ENCODE data around the gene RHCE.
"Not testable (repeated sequence)": the region's sequence is repeated elsewhere in the genome, so short reads cannot be mapped to it uniquely, and the experiment has no call there.

Gene RHCE

DNA sequence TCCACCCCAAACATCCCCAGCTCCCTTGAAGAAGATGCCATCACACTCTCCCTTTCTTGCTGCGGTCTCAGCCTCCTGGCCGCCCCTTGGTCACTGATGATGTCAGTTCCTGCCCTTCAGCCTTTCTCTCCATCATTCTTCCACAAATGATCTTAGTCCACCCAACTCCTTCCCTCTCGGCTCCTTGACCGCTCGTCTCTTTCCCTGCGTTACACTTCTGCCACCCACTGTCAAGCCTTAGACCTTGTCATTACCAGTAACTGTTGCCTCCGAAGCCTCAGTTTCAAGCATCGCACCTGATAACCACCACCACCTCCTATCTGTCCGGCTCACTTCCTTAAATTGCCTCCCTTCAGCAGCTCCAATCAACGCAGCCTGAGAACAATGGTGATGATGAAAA lies 23.1 kb downstream of the RHCE start:
- DNase-seq, result not testable (repeated sequence)

DNA sequence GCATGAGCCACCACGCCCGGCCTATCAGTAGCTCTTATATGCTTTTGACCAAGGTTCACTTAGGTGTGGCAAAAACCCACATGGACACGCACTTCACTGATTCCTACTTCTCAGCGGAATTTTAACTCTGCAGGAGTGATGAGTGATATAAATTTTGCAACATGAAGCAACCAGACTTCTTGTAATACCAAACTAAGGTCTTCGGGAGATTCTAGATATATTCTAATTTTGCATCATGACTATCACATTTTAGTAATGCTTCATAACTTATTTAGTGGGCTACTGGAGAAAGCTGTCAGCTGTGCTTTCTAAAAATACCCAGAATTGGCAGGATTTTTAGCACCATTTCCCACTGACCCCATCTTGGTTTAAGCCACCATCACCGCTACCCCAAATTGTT lies 27.8 kb downstream of the RHCE start:
- DNase-seq, result no peak

DNA sequence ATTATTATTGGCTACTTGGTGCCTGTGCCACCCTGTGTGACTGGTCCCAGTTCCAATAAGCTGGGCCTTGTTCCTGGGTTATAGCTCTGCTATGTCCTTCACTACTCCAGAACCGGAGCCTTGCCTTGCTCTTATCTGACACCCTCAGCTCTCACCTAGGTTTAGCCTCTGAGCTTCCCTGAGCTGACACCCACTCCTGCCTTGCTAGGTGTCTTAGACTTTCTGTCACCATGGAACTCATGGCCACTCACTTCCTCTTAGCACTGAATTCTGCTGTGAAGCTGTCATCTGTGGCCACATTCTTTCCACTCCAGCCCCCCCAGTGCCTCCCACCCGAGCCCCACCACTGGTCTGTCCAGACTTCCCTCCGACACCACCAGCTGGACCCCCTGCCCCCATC lies 30.9 kb downstream of the RHCE start:
- not testable (repeated sequence) for DNase-seq

DNA sequence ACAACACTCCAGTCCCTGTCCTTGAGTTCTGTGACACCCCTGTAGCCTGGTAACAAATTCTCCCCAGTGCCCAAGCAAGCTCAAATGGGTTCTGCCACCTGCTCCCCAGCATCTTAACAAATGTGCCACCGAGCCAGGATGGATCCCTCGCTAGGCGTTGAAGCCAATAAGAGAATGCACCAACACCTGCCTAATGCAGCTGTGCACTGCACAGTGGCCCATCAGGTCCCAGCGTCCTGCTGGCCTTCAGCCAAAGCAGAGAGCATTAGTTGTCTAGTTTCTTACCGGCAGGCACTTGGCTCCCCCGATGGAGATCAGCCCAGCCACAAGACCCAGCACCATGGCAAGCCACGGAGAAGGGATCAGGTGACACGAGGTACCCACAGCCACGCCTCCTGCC lies 31.9 kb downstream of the RHCE start:
- DNase-seq, result not testable (repeated sequence)

DNA sequence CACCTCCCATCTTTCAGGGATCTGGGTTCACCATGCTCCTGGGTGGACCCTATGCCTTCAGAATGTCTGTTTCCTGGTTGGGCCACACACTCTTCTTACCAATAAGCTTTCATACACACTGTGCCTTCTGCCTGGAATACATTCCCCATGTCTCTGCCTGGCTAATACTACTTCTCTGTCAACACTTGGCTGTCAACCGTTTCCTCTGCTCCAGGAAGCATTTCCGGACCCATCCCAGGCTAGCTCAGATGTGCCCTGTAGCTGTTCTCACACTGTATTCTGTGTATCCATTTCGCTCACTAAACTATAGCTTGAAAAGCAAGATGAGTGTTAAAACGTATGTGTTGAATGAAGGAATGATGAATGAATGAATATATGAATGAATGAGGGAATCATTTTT lies 33.5 kb downstream of the RHCE start:
- not testable (repeated sequence) for DNase-seq

DNA sequence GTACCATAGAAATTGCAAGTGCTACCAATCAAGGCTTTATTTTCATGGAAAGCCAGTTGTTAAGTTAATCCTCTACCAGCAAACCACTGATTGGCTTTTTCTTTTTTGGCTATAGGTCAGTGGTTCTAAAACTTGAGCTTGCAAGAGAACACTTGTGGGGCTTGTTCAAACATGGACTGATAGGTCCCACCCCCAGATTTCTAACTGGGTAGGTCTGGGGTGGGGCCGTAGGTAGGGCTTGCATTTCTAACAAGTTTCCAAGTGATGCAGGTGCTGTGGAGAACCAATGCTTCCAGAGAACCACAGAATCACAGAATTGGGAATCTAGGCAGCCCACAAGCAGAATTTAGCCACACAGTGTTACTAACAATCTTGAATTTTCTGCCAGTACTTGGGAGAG lies 36.8 kb downstream of the RHCE start:
- DNase-seq, result not testable (repeated sequence)

DNA sequence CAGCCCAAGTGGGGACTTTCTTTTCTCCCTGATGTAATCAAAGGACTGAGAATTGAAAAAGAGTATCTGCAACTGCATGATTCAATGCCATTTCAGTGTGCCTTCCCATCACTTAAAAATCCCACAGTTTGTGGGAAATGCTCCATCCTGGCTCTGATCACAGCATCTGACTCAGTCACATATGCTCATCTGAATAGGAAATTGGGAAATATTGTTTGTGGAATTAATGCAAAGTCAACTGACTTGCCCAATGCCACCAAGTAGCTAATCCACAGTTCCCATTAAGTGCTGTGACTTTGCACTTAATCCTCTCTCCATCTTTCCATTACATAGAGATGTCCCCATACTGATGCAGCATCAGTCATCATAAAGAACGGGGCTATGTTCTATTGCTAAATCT lies 37.5 kb downstream of the RHCE start:
- DNase-seq, result not testable (repeated sequence)

DNA sequence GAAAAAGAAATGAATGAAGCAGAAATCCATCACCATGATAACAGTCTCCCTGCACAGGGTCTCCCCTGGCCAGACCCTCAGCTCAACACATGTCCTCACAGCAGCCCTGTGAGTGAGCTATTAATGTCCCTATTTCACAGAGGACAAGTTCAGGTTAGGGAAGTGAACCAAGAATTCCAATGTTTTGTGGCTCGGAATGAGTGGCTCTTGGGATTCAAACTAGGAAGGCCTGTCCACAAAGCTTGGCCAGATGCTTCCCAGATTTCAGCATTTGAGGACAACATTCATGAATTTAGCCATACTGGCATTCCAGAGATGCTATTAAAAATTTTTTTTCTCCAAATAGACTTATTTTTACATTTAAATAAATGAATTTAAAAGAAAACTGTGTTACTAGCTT lies 38.1 kb downstream of the RHCE start:
- not testable (repeated sequence) for DNase-seq

DNA sequence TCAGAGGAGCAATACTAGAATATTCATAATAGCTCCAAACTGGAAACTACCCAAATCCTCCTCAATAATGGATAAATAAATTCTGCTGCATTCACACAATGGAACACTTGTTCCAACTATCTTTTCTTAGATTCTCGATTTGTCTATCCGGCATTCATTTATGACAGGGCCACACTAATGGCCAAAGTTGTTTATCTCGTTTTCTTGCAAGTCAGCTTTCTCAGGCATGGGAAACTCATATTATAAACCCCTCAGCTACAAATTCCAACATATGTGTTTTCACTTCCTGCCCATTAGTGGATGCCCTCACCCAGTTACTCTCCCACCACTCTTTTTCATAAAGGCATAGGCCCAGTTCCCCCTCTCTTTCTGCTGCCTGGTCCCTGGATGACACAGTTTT lies 42.3 kb downstream of the RHCE start:
- not testable (repeated sequence) for DNase-seq

DNA sequence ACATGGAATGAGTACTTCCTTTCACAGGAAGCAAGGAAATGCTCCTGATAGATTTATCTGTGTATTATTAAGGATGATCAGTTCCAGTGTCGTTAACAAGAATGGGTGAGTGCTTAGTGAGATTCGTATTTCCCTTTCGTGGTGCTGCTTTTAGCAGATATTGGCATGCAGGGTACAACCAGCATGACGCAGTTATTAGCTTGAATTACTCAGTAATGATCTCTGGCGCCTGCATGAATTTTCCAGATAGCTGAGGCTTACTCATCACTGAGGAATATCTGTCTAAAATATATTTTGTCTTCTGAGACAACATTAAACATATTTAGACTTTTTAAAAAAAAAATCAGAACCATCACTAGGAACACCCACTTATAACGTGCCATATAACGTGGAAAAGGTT lies 48.9 kb downstream of the RHCE start:
- not testable (repeated sequence) for DNase-seq

DNA sequence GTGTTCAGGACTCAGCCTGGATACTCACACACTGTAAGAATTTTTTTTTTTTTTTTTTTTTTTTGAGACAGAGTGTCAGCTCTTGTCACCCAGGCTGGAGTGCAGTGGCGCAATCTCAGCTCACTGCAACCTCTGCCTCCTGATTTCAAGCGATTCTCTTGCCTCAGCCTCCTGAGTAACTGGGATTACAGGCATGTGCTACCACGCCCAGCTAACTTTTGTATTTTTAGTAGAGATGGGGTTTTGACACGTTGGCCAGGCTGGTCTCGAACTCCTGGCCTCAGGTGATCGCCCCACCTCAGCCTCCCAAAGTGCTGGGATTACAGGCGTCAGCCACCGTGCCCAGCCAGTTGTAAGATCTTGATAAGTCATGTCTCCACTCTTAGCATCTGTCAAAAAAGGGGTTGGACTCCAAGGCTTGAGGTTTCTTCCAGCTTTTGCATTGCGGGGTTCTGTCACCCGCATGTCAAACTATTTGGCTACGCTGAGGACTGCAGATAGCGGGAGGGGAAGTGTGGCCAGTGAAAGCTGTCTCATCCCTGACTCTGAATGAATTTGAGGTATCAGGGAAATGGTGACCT lies 50.8 kb downstream of the RHCE start:
- not testable (repeated sequence) for DNase-seq

DNA sequence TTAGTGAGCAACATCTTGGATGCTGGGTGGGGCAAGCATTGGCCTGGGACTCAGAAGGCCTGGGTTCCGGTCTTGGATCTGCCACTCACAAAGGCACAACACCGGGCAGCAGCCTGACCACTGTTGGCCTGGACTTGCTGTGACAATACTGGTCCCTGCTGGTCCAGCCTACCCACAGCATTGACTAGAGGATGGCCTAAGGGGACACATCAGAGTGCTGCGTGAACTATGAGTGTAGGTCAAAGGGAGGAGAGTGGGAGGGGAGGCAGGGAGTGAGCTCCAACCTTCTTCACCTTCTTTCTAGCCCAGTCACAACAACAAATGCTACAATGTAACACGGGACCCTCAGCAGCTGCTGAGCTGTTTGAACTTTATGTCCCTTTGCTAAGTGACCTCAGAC lies 51.4 kb downstream of the RHCE start:
- DNase-seq, result no peak

DNA sequence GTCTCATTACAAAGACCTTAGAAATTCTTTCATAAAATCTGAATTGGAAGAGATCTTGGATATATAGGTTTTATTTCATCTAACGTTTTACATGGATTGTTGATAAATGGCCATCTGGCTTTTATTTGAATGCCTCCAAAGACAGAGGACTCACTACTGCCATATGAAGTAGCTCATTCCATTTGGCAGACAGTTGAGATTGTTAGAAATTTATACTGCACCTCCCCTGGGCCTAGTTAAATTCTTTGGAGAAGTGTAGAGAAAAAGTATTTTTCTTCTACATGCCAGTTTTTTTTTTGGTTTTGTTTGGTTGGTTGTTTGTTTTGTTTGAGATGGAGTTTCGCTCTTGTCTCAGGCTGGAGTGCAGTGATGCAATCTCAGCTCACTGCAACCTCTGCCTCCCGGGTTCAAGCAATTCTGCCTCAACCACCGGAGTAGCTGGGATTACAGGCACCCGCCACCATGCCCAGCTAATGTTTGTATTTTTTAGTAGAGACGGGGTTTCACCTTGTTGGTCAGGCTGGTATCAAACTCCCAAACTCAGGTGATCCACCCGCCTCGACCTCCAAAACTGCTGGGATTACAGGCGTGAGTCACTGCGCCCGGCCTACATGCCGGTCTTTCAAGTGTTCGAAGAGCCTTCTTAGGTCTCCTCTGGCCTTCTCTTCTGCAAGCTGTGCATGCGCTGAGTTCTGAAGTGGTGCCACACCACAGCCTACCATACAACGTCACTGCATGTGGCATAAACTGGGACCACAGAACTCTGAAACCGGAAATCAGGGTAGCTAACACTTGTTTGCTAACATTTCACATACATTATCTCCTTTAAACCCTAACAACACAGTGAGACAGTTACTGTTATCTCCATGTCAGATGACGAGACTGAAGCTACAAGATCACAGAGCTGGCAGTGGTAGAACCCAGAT lies 57.7 kb downstream of the RHCE start:
- not testable (repeated sequence) for DNase-seq

DNA sequence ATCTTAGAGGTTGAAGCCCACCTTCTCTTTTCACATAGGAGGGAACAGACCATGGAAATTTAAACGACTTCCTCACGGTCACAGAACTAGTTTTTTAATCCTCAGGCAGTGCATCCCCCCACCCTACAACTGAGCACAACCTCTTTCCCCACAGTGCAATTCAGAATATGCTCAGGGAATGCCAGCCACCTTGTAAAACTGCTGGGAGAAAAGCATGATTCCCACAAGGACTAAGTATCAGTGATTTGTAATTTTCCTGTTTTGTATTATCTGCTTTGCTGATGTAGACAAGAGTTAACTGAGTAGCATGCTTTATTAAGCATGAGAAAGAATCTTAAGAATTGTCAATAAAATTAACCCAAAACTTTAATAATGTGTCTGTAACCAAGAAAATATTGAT lies 58.7 kb downstream of the RHCE start:
- no peak for DNase-seq

DNA sequence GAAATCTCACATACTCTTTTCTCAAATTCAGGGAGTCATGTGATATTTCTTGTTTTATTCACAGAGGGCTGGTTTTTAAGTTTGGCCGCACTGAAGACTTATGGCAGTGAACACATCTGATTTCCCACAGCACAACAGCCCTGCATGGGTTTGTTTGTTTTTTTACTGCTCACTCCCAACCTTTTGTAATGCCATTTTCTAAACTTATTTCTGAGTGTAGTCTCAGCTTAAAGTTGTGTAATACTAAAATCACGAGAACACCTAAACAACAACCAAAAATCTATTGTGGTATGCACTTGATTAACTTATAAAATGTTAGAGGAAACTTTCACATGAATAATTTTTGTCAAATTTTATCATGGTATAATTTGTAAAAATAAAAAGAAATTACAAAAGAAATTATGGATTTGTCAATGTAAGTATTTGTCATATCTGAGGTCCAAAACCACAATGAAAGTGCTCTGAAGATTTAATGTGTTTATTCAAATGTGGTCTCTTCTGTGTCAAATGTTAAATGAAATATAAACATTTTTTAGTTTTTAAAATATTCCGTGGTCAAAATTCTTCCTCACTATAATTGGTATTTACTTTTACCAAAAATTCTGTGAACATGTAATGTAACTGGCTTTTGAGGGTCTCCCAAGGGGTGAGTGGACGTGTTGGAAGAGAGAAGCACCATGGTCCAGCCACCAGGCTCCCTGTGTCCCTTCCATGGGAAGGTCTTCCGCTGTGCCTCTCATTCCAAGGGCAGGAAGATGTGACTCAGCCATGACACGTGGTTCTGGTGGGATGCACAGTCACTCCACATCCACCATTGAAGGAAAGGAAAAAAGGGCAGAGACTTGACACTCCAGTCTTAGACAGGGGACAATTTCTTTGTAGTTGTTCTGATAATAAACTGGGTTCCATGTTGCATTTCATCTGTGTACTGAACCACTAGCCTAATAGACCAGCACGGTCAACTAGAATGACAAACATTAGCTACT lies 59.7 kb downstream of the RHCE start:
- DNase-seq, result no peak

DNA sequence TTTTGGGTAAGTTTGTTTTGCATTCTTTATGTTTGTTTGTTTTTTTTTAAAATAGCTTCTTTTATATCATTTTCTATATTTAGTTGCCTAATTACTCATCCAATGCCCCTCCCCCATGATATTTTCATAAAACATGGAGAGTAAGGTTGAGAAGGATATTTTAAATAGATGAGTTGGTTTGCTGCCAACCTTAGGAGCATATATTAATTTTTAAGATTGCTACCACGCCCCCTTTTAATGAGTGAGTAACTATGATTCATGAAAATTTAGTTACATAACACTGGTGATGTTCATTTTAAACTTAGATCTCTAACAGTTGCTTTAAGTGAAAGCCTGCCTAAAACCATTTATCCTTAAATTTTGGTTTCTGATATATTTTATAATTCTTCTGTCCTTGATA lies 63.8 kb downstream of the RHCE start:
- DNase-seq, result no peak

DNA sequence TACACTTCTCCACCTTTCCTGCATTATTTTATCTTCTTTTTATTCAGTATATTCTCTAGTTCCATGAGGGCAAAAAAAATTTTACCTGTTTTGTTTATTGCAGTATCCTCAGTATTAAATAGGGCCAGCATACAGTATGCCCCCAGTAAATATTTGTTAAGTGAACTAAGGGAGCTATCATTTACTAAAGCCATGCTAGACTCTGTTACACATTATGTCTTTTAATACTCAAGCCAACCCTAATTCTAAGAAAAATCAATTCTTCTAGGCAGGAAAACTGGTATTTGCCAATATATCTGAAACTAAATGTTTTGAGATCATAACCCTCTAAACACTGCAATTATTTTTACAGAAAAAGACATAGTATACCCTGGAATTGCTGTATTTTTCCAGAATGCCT lies 64.2 kb downstream of the RHCE start:
- no peak for DNase-seq

DNA sequence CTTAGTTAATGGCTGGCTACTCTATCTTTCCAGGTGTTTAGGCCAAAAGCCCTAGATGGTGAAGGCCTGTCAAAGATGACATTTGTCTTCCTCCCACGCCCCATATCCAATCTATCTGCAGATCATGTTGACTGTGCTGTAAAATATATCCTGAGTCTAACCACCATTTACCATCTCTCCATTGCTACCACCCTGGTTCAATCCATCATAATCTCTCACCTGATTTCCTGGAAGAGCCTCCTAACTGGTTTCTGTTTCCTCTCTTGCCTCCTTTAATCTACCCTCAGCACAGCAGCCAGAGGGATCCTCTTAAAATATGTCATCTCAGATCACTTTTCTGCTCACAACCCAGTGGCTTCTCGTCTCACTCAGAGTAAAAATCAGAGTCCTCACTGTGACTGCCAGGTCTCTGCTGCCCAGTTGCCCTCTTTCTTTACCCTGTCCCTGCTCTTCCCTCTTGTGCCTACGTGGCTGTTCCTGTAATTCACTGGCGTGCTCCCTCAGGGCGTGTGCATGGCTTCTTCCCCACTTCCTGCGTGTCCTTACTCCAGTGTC lies 64.7 kb downstream of the RHCE start:
- DNase-seq, result no peak

DNA sequence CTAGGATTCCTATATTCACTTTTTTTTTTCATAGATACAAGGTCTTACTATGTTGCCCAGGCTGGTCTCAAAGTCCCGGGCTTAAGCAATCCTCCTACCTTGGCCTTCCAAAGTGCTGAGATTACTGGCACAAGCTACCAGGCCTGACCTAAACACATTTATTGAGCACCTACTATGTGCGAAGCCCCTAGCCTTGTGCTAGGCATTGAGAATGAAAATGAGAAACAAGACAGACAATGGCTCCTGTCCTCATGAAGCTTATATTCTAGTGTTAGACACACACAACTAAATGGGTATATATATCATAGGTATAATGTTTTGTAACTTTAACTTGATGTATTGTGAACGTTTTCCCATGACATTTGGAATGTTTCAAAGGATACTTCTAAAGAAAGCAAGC lies 71.0 kb downstream of the RHCE start:
- no peak for DNase-seq

DNA sequence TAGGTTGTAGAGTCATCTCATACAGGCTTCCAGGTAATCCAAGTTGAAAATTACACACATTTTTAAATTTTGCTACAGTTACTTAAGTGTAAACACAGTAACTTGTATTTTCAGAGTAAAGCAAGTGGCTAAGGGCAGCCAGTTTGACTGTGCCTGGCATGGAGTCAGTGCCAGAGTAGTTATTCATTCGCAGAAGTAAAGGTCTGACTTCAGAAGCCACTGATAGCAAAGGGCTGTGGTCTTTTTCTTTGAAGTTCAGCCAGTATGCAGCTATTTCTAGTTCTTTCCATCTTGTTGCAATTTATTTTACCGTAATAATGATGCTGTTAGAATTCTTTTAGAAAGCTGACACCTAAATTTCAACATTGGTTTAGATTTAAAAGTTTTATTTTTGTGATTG lies 73.1 kb downstream of the RHCE start:
- DNase-seq, result no peak

DNA sequence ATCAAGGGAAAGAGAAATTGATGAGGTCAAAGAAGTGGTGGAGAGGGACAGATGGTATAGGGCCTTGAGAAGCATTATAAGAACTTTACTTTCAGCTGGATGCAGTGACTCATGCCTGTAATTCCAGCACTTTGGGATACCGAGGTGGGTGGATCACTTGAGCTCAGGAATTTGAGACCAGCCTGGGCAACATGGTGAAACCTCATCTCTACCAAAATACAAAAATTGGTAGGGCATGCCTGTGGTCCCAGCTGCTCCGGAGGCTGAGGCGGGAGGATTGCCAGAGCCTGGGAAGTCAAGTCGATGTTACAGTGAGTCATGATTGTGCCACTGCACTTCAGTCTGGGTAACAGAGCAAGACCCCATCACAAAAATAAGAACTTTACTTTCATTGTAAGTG lies 76.8 kb downstream of the RHCE start:
- no peak for DNase-seq

DNA sequence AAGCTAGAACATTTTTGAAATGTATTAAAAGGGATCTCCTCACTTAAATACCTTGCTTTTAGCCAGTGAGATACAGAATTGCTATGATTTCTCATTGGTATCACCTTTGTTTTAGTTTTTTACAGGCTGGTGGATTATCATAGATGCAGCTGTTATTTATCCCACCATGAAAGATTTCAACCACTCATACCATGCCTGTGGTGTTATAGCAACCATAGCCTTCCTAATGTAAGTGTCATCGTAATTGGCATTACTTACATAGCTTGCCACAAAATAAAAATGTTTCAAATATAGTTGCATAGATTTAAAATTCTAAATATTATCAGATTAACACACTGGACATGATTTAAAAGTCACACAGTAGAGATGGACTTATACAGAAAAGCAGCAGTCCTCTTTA lies 77.8 kb downstream of the RHCE start:
- no peak for DNase-seq

DNA sequence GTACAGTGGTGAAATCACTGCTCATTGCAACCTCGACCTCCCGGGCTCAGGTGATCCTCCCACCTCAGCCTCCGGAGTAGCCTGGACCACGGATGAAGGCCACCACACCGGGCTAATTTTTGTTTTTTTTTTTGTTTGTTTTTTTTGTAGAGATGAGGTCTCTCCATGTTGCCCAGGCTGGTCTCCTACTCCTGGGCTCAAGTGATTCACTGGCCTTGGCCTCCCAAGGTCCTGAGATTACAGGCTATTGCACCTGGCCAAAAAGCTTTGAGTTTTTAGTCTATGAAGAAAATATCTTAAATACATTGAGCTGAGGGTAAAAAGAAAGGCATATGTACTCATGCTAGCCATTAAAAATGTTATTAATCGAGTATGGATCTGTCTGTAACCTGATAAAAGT lies 78.9 kb downstream of the RHCE start:
- no peak for DNase-seq
